CD4-positive, alpha-beta T cell treated with Interleukin-17A for 4 hours (primary cell): ENCODE measurements around the gene SBF2.

Experiments used
- DNase-seq: peaks from one replicate; pipeline ENCODE4 v3.0.0-alpha.2; 2020; ENCODE audit warnings: mixed read lengths

SBF2 gene

DNA sequence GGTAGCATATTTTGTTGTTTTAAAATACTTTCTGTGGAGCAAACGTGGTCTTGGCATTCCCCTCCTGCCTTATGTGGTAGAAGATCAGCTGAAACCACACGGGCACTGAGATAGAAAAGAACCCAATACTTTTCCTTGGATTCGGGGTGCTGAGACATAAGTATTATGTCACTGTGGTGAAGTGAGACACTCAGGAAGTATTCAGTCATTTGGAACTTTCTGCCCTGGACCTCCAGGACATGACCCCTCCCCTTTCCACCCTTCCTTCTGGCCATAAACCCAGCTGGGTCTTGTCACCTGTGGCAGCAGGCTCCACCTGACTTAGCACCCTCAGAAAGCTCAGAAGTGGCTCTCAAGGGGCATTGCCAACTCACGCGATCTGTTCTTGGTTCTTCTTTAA is 506.8 kb downstream of the SBF2 start:
- DNase-seq, result no peak

DNA sequence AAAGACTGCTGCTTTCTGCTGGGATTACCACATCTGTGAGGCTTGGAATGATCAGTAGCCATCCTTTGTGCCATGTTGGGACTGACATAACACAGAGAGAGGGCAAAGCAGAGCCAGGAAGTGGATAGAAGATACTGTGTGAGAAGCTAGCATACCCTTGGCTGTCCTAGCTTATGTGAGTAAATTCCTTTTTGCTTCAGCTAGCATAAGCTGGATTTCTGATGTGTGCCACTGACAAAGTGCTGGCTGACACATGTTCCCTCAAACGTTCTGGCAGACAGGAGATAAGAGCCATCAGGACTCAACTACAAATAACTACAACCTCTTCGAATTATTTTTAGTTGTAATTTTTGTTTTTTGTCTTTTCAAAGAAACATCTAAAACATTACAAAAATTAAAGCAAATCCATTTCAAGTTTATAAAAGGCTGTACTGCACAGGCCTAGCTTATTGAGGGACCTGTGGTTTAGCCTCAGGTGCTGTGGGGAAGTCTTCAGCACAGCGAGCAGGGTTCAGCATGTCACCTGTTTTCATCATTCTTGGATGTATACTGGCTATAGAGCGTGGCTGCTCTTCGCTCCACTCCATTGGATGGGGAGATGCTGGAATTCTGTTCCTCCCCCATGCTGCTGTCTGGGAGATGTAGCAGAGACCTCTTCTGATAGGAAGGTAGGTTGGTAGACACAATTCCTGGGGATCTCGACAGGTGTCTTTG is 509.3 kb downstream of the SBF2 start:
- DNase-seq, result no peak

DNA sequence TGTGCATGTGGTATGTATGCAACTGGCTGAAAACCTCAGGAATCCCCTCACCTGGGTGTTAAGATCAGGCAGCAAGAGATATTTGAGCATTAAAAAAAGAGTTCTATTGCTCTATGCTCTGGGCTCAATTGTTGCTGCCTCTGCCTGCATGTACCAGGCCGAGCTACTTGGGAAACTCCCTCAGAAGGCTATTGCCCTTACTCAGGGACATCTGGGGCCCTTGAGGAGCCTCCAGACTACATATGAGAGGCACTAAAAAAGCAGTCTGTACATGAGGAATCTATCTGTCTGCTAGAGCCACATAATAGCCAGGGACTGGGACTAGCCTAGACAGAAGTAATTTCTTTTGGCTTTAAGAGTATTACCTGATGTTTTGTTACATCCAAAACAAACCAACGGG is 510.0 kb downstream of the SBF2 start:
- no peak for DNase-seq

DNA sequence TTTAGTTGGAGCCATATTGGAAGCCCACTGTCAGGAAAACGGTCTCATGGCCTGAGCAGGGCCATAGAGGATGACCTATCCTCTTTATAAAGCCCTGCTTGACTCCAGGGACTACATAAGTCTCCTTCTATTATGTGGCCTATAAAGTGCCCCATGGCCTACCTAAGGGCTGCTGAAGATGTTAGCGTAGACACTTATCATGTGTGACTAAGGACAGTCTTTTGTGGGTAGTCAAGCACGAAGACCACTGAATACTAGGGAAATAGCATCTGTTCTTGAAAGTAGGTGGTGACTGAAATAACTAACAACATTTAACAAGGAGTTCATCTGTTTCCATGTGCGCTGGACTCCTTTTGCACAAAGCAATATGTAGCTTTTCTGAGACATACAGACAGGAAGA is 513.1 kb downstream of the SBF2 start:
- DNase-seq, result no peak

DNA sequence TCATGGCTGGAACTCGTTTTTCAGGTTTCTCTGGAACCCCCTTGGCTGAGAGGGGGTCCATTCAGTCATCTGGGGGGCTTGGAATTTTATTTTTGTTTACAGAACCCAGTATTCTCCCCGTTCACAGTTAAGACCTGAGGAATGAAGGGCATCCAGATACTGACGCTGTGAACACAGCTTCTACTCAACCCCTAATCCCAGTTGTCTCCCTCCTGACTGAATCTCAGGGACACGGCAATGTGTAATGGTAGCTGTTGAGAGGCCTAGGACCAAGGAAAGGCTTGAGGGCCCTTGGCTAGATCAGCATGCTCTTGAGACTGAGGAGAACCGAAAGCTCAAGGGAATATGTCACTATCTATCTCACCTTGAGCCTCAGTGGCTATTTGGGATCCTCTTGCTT is 516.5 kb downstream of the SBF2 start:
- no peak for DNase-seq

- no peak for DNase-seq
Measured at GRCh38 chr11:9777066-9777465, 517.0 kb downstream of the SBF2 start.

DNA sequence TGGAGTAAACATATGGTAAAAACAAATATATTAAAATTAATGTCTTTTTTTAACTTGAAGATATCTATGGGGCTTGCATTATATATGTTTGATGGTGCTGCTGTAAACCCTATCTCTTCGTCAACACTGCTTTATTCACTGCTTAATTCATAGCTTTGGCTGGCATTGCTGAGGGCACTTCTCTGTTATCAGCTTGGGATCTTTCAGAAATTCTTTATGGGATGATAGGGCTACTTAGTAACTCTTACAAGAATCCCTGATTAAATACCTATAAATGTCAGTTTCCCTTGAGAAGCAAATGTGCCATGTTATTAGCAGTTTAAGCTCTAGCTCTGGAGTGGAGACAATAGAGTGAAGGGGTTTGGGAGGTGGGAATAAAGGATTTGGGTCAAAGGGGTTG is 517.8 kb downstream of the SBF2 start:
- DNase-seq, result no peak

GRCh38 chr11:9775398-9775779 is 518.6 kb downstream of the SBF2 start:
- DNase-seq, result no peak

GRCh38 chr11:9774591-9775397 is 519.2 kb downstream of the SBF2 start:
- no peak for DNase-seq

DNA sequence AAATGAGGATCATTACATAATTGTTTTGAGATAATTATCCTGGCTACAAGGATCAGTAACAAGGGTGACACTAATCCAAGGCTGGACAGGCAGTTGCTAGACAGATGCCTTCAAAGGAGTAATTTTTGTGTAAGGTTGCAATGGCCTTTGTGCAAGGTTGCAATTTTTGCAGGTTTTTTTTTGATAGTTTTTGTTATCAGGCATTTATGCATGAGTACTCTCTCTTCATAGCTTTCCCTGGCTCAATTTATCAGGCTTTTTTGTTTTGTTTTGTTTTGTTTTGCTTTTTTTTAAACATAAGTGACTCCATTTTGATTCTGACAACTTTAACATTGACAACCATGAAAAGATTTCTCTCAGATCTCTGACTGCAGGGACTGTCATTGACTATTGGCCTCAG is 519.9 kb downstream of the SBF2 start:
- DNase-seq, result no peak

DNA sequence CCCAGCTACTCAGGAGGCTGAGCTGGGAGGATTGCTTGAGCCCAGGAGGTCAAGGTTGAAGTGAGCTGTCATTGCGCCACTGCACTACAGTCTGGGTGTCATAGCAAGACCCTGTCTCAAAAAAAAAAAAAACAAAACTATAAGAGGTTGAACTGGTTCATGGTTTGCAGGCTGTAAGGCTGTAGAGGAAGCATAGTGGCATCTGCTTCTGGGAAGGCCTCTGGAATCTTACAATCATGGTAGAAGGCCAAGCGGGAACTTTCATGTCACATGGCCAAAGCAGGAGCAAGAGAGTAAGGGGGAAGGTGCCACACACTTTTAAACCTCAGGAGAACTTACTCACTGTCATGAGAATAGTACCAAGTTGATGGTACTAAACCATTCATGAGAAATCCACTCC is 520.5 kb downstream of the SBF2 start:
- DNase-seq, result no peak

DNA sequence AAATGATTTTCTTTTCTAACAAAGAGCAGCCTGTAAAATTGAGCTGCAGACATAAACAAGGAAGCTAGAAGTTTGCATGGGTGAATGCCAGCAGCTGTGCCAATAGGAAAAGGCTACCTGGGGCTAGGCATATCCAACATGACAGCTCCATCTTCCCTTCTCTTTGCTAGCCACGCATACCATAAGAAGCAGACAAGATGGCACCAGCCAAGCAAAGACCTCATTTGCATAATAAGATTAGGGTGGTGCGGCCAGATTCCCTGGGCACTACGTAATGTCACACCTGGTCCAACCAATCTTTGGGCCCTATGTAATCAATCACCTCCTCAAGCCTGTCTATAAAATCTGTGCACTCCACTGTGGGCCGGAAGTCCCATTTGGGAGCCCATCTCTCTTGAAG is 521.8 kb downstream of the SBF2 start:
- no peak for DNase-seq

DNA sequence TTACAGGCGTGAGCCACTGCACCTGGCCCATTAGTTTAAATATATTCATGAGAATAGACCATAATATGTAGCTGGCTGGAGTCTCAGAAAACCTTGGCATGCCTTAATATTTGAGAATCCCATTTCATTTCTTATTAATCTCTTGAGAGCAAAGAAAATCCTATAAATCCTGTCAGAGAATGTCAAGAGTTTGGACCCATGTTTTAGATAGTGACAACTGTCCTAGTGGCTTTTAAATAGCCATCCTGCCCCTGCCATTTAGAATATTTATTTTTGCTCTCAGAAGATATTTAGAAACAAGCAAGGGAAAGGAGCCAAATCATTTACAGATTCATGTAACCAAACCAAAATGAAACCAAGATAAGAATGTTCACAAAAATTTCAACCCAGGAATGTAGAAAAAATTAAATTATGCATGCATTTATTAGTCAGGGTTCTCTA is 522.9 kb downstream of the SBF2 start:
- no peak for DNase-seq

GRCh38 chr11:9769621-9770020 is 524.4 kb downstream of the SBF2 start:
- no peak for DNase-seq

DNA sequence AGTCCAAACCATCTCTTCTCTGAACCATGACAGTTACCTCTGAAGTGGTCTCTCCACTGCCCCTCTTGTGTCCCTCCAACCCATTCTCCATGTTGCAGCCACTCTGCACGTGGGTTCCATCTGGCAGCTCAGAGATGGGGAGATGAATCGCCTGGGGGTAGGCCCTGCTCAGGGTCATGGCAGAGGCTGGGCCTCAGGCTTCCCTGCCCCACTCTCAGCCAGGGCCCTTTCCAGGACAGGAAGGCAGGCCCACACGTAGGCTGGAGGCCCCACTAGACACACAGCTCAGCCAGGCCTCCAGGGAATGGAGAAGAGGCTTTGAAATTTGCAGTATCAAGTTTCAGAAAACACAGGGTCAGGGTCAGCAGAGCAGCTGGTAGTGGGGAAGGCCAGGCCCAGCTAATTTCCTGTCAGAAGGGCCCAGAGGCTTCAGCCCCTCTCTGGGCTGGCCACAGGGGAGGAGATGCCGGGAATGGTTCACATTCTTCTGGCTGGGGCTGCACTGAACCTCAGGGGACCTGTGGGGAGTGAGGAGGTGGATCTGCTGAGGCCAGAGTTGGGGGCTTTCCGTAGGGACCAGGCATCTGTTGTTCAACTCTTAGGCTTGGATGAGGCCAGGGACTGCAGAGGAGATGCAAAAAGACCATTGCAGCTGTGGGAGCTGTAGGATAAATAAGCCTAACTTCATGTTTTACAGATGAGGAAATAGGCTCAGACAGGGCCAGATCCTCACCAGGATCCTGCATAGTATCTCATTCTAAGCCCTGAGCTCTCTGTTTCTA is 528.5 kb downstream of the SBF2 start:
- no peak for DNase-seq

- no peak for DNase-seq
Measured at GRCh38 chr11:9763301-9763700, 530.7 kb downstream of the SBF2 start.

DNA sequence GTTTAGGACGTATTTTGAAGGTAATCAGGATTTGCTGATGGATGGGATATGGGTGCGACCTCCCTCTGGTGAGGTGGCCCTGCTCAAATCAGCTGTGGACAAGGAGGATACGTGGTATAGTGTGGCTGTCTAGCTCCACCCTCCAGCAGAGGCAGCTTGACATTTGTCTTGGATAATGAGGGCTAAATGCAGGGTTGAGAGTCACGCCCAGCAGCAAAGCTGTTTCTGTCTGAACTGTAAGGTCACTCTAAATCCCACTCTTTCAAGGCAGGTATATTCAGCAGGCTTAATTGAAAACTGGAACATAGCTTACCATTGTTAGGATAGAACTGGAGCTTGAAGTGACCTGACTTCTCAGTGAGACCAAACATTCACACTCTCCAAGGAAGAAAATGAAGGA is 531.5 kb downstream of the SBF2 start:
- no peak for DNase-seq

- DNase-seq, result no peak
Measured at GRCh38 chr11:9761441-9761945, 532.5 kb downstream of the SBF2 start.

DNA sequence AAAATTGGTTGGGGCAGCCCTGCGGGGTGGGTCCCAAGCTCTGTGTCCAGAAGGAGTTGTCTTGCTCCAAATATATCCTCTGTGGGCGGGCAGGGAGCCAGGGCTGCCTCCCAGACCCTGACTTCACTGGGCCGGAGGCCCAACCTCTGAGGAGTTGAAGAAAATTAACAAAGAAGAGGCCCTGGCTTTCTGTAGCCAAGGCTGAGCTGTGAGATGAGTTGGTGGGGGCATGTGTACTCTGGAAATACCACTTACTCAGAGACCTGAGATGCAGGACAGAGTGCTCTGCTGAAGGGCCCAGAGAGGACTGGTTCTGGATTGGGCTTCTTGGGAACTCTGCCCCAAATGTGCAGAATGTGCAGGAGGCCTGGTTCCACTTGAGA is 533.8 kb downstream of the SBF2 start:
- no peak for DNase-seq

- peak; percentile 88 for DNase-seq
Measured at GRCh38 chr11:9759519-9760192, 534.4 kb downstream of the SBF2 start.

DNA sequence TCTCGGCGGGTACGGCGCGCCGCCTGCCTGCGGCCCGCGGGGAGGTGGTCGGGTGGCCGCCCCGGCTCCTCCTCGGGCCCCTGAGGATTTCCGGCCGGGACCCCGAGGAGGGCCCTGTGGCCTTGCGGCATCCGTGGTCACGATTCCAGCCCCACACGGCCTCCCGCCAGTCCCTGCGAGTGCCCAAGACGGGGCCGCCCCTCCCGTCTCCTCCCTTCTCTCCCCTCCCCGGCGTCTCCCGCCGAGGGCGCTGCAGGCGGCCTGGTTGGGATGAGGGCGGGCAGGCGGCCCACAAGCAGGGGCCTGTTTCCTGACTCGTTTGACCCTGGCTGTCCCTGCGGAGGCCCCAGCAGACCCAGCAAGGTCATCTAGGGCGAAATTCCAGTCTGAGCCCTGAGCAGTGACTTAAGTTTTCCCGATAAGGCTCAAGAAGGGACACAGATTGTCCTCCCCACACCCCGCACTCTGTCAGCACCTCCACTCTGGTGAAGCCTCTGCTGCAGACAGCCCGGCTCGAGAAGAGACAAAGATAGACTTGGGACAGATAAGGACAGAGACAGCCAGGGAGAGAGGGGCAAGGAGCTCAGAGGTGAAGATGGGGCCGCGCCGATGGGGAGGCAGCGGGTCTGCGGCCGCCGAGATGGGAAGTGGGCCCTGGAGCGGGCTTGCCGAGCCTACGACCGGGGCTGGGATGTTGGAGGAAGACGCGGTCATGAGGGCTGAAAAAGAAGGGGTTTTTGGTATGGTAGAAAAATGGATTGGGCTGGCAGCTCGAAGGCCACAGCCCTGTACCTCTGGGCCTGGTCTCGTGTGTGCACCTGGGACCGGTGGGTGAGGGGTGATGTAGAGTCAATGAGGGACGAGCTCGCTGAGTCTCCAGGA is 535.1 kb downstream of the SBF2 start:
- DNase-seq, result peak; percentile 63
